HG03045 (cell line): ENCODE measurements around the gene ODF4.

ENCODE experiments used
- ATAC-seq: cut with Tn5 transposase; IDR thresholded peaks from one replicate; pipeline ENCODE4 v1.9.1; 2021; ENCODE audit warnings: mild to moderate bottlenecking, moderate library complexity; ENCODE audit not compliant: unreplicated experiment

The ODF4 gene, protein sequence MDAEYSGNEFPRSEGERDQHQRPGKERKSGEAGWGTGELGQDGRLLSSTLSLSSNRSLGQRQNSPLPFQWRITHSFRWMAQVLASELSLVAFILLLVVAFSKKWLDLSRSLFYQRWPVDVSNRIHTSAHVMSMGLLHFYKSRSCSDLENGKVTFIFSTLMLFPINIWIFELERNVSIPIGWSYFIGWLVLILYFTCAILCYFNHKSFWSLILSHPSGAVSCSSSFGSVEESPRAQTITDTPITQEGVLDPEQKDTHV

GRCh38 chr17:8339540-8339939 is at the start of gene ODF4:
Gene ODF4, plus strand, starts transcription at chr17:8339840. Its CDS starts 212 bp downstream, at chr17:8340052.
- ATAC-seq = no peak

GRCh38 chr17:8290043-8290442 is 49.6 kb upstream of the ODF4 start:
- no peak for ATAC-seq

- ATAC-seq = no peak
Measured at GRCh38 chr17:8292639-8293395, 46.8 kb upstream of the ODF4 start.

GRCh38 chr17:8294361-8294760 is 45.3 kb upstream of the ODF4 start:
- ATAC-seq = no peak

- no peak for ATAC-seq
Measured at GRCh38 chr17:8294814-8295316, 44.8 kb upstream of the ODF4 start.

- ATAC-seq = no peak
Measured at GRCh38 chr17:8300226-8300625, 39.4 kb upstream of the ODF4 start.

GRCh38 chr17:8300627-8301242 is 38.9 kb upstream of the ODF4 start:
- no peak for ATAC-seq

GRCh38 chr17:8310601-8311123 is 29.0 kb upstream of the ODF4 start:
- no peak for ATAC-seq

GRCh38 chr17:8311131-8311790 is 28.4 kb upstream of the ODF4 start:
- ATAC-seq = no peak

GRCh38 chr17:8312251-8312650 is 27.4 kb upstream of the ODF4 start:
- ATAC-seq = no peak

DNA sequence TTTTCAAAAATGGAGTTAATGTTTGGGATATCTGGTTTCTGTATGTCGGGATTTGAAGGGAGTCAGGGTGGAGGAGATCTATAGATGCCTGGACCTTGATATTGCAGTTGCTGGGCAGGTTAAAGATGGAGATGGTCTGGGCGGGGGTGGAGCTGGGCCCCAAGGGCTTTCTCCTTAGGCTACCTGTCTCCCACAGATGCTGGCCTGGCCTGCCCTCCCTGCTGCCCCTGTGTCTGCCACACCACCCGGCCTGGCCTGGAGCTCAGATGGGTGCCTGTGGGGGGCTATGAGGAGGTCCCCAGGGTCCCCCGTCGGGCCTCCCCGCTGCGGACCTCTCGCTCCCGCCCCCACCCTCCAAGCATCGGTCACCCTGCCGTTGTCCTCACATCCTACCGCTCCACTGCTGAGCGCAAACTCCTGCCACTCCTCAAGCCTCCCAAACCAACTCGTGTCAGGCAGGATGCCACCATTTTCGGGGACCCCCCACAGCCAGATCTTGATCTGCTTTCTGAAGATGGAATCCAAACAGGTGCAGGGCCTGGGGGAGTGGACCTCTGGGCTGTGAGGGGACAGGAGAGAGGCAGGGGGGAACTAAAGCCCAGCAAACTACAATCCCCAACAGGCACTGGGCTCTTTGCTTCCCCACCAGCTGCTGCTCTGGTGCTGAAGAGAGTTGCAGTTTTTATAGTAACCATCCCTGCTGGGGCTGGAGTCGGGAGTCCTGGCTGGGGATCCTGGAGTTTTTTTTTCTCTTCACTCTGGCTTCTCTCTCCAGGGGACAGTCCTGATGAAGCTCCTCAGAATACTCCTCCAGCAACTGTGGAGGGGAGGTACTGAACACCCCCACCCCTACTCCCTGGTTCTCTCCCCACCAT is 26.7 kb upstream of the ODF4 start:
- ATAC-seq = no peak

GRCh38 chr17:8314797-8315763 is 24.6 kb upstream of the ODF4 start:
- no peak for ATAC-seq

- no peak for ATAC-seq
Measured at GRCh38 chr17:8315764-8316217, 23.8 kb upstream of the ODF4 start.

DNA sequence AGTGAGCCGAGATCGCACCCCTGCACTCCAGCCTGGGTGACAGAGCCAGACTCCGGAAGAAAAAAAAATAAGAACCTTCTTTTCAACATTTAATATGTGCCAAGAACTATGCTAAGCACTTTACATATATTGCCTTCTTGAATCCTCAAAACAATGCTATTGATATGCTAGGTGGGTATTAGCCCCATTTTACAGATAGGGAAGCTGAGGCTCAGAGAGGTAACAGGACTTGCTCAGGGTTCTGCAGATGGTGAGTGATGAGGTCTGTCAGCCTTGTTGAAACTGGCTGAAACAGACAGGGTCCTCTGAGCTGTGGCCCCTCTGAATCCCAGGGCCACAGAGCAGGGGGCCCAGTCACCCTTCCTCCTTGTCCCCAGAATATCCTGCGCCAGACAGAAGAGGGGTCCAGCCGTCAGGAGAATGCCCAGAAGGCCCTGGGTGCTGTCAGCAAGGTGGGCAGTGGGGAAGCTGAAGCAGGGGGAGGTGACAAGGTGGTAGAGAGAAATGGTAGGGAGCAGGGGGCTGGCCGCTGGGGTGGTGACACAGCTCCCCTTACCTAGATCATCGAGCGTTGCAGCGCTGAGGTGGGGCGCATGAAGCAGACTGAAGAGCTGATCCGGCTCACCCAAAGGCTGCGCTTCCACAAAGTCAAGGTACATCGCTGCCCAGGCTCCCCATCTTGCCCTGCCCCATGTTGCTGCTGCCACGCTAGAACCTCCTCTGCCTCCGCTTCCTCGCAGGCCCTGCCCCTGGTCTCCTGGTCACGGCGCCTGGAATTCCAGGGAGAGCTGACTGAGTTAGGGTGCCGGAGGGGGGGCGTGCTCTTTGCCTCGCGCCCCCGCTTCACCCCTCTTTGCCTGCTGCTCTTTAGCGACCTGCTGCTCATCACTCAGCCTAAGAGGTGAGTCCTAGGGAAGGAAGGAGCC is 21.4 kb upstream of the ODF4 start:
- ATAC-seq = no peak

GRCh38 chr17:8320262-8320661 is 19.4 kb upstream of the ODF4 start:
- no peak for ATAC-seq

GRCh38 chr17:8320990-8321389 is 18.6 kb upstream of the ODF4 start:
- no peak for ATAC-seq

GRCh38 chr17:8322061-8322460 is 17.6 kb upstream of the ODF4 start:
- ATAC-seq = no peak

GRCh38 chr17:8324132-8324531 is 15.5 kb upstream of the ODF4 start:
- no peak for ATAC-seq
